Measurements from ENCODE around the gene MAD1L1. TPM values are rescaled to one million over a fixed set of nuclear protein-coding genes. Genes with fewer than 3 reads are reported as not detected.

The MAD1L1 gene
- total RNA-seq, 1 experiment from 2014 or later, result 46.7 TPM

DNA sequence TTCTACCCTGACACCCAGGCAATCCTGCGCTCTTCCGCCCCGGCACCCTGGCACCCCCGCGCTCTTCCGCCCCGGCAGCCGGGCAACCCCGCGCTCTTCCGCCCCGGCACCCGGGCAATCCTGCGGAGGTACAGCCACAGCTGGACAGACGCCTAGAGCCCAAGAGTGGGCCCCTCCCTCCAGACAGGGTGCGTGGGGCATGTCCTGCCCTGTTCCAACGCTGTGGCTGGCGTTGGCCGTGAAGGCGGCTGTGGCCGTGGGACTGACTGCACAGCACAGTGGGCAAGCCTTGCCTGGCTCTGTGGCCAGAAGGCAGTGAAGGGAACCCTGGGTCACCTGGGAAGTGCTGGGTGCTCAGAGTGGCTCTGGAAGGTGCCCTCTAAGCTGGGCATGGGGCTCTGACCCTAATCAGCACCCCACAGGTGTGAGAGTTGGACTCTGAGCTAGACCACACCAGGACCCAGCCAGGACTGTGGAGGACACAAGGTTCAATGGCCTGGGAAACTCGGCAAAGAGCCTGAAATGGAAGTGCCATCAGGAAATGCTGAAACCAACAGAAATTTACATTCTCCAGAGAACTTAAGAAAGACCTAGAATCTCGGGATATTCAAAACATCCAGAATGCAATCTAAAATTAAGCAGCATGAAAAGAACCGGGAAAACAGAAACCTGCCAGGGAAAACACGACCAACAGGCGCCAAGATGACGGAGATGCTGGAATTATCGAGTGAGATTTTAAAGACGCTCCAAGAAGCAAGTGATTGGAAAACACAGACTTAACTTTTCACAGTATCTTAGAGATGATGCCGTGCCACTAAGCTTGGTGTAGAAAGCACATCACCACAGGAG lies 309.1 kb downstream of the MAD1L1 start:
- intact Hi-C loops (cut with micrococcal nuclease; ENCODE audit: unreplicated experiment), result loop anchor here (5.0 kb wide), 1 partner anchor 266 kb away; no protein-coding TSS in a partner anchor
- no peak for DNase-seq (ENCODE audit: low spot score)
- Histone ChIP-seq H3K9me3 (ENCODE audit: low read depth, low read length, poor library complexity, severe bottlenecking) (no peaks in the 10 kb centered on the region), H3K4me3 (ENCODE audit: low read depth, low read length, poor library complexity, severe bottlenecking) (peak overlapping the region; percentile 29), H3K27ac (ENCODE audit: low read depth, low read length, poor library complexity, severe bottlenecking) (peak overlapping the region; percentile 89), H3K27me3 (replicated peaks; ENCODE audit: insufficient read depth, low read depth, low read length, poor library complexity) (no peaks in the 10 kb centered on the region), H3K36me3 (ENCODE audit: insufficient read depth, low read length, poor library complexity, severe bottlenecking) (no peaks in the 10 kb centered on the region), H3K4me1 (ENCODE audit: insufficient read depth, low read length, poor library complexity, severe bottlenecking) (peaks cover 56% of the 10 kb centered on the region)
- no TSS peak for BruUV-seq (replicated peaks)
- ChIA-PET POLR2A (ENCODE audit: low non-redundant PET) (interaction anchor here (0.6 kb wide), 1 partner anchor 199 kb away, joined by 3 read pairs; no protein-coding TSS in a partner anchor), CTCF (no interaction called here)
- no peak for TF ChIP-seq EZH2 (IDR thresholded peaks at IDR 0.05; ENCODE audit: borderline replicate concordance, low read depth, low read length, poor library complexity, severe bottlenecking)
- TF ChIP-seq, protein P1, sequence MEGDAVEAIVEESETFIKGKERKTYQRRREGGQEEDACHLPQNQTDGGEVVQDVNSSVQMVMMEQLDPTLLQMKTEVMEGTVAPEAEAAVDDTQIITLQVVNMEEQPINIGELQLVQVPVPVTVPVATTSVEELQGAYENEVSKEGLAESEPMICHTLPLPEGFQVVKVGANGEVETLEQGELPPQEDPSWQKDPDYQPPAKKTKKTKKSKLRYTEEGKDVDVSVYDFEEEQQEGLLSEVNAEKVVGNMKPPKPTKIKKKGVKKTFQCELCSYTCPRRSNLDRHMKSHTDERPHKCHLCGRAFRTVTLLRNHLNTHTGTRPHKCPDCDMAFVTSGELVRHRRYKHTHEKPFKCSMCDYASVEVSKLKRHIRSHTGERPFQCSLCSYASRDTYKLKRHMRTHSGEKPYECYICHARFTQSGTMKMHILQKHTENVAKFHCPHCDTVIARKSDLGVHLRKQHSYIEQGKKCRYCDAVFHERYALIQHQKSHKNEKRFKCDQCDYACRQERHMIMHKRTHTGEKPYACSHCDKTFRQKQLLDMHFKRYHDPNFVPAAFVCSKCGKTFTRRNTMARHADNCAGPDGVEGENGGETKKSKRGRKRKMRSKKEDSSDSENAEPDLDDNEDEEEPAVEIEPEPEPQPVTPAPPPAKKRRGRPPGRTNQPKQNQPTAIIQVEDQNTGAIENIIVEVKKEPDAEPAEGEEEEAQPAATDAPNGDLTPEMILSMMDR (conservative IDR thresholded peaks at IDR 0.05; ENCODE audit: low read depth, low read length), result no peak

DNA sequence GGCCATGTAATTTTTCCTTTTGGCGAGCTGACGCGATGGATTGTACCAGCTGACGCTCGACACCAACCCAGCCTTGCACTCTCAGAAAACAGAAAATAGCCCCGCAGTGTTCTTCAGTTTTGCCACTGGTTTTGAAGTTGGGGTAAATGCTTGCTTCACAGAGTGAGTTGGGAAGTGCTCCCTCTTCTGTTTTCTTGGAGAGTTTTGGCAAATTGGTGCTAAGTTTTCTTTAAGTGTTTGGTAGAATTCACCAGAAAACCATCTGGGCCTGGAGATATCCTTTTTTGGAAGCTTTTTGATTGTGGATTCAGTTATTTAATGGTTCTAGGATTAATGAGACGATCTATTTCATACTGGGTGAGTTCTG lies 309.9 kb downstream of the MAD1L1 start:
- peaks cover 56% of the 10 kb centered on the region for H3K4me1 ChIP-seq (ENCODE audit: insufficient read depth, low read length, poor library complexity, severe bottlenecking)
- no peak for DNase-seq (ENCODE audit: low spot score)
- H3K9me3 ChIP-seq (ENCODE audit: low read depth, low read length, poor library complexity, severe bottlenecking), result no peaks in the 10 kb centered on the region
- CTCF ChIA-PET, result no interaction called here
- POLR2A ChIA-PET (ENCODE audit: low non-redundant PET), result no interaction called here
- peak overlapping the region; percentile 89 for H3K27ac ChIP-seq (ENCODE audit: low read depth, low read length, poor library complexity, severe bottlenecking)
- no peaks in the 10 kb centered on the region for H3K27me3 ChIP-seq (replicated peaks; ENCODE audit: insufficient read depth, low read depth, low read length, poor library complexity)
- TF ChIP-seq EZH2 (IDR thresholded peaks at IDR 0.05; ENCODE audit: borderline replicate concordance, low read depth, low read length, poor library complexity, severe bottlenecking), result no peak
- TF ChIP-seq, protein P1 (conservative IDR thresholded peaks at IDR 0.05; ENCODE audit: low read depth, low read length), result peak; percentile 42
- BruUV-seq (replicated peaks), result no TSS peak
- intact Hi-C loops (cut with micrococcal nuclease; ENCODE audit: unreplicated experiment), result loop anchor here (5.0 kb wide), 1 partner anchor 266 kb away; no protein-coding TSS in a partner anchor
- no peak overlapping the region for H3K4me3 ChIP-seq (ENCODE audit: low read depth, low read length, poor library complexity, severe bottlenecking)
- no peaks in the 10 kb centered on the region for H3K36me3 ChIP-seq (ENCODE audit: insufficient read depth, low read length, poor library complexity, severe bottlenecking)

DNA sequence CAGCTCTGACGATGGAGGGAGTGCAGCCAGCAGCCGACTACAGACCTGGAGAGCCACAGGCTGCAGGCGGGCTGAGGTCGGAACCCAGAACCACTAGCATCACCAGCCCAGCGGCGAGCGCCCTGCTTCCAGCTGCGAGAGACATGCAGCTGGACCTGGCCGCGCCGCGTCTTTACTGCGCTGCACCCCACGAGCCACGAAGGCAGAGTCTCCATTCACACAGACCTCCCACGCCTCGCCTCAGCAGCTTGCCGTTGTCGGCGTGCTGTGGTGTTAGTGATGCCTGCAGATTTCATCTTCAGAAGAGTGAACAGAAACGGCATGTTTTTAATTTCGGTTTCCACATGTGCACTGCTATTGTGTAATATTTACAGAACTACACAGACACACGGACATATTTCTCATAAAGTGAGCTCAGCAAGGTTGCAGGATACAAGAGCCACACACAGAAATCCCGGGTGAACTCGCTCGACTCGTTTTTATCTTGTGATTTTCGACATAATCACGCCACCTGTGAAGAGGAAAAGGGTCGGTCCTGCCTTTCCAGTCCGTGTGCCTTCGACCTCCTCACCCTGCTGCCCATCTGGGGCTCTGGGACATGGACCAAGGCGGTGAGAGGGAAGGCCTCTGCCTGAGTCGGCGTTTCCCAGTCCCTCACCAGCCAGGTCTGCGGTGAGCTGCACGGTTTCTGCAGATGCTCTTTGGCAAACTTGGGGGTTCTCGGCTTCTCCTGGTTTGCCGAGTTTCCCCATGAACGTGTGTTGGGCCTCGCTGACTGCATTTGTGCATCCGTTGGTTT lies 310.5 kb downstream of the MAD1L1 start:
- ChIA-PET CTCF (no interaction called here), POLR2A (ENCODE audit: low non-redundant PET) (no interaction called here)
- Histone ChIP-seq H3K27ac (ENCODE audit: low read depth, low read length, poor library complexity, severe bottlenecking) (peak overlapping the region; percentile 89), H3K4me3 (ENCODE audit: low read depth, low read length, poor library complexity, severe bottlenecking) (no peak overlapping the region), H3K27me3 (replicated peaks; ENCODE audit: insufficient read depth, low read depth, low read length, poor library complexity) (no peaks in the 10 kb centered on the region), H3K9me3 (ENCODE audit: low read depth, low read length, poor library complexity, severe bottlenecking) (no peaks in the 10 kb centered on the region), H3K36me3 (ENCODE audit: insufficient read depth, low read length, poor library complexity, severe bottlenecking) (no peaks in the 10 kb centered on the region), H3K4me1 (ENCODE audit: insufficient read depth, low read length, poor library complexity, severe bottlenecking) (peaks cover 57% of the 10 kb centered on the region)
- no peak for TF ChIP-seq EZH2 (IDR thresholded peaks at IDR 0.05; ENCODE audit: borderline replicate concordance, low read depth, low read length, poor library complexity, severe bottlenecking)
- TF ChIP-seq, protein P1 (conservative IDR thresholded peaks at IDR 0.05; ENCODE audit: low read depth, low read length), result no peak
- no TSS peak for BruUV-seq (replicated peaks)
- DNase-seq (ENCODE audit: low spot score), result no peak
- intact Hi-C loops (cut with micrococcal nuclease; ENCODE audit: unreplicated experiment), result loop anchor here (5.0 kb wide), 1 partner anchor 265 kb away; no protein-coding TSS in a partner anchor
